Measurements from ENCODE around the gene GALR2. TPM values are rescaled to one million over a fixed set of nuclear protein-coding genes. Genes with fewer than 3 reads are reported as not detected.

GALR2 gene
- total and polyA plus RNA-seq, 4 donors: 0.20 to 0.44 (median 0.40) TPM; not detected in 1

DNA sequence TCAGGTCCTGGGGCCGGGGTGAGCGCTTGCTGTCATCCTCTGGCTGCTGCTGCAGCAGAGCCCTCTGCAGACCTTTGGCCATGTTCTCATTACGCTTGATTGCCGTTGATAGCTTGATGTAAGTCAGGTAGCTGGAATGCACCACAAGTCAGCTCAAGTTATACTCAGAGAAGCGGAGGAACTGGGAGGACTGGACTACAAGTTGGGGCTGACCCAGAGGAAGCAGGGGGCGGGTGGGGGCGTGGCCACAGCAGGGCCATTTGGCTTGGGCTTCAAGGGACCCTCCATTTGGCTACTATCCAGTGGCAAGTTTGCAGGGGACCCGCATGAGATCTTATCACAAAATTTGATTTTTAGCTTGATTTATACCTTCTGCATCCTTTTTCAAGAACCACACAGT, 28.5 kb upstream of the GALR2 start:
- Histone ChIP-seq H3K4me1 (ENCODE audit: control insufficient read depth in 5 of 5, insufficient read depth in 5 of 5, low read length in 5 of 5) (peaks cover 0 to 15% (median 0%) of the 10 kb centered on the region in 5 donors), H3K9ac (ENCODE audit: insufficient read depth in 1 of 2, low read length in 2 of 2) (no peak overlapping the region), H3K27ac (ENCODE audit: low read depth in 1 of 2, low read length in 1 of 2) (no peak overlapping the region), H3K27me3 (ENCODE audit: control insufficient read depth in 3 of 3, insufficient read depth in 3 of 3, low read length in 2 of 3) (no peaks in the 10 kb centered on the region), H3K36me3 (ENCODE audit: control insufficient read depth in 4 of 4, insufficient read depth in 4 of 4, low read length in 4 of 4) (peaks cover 33 to 73% (median 57%) of the 10 kb centered on the region in 4 donors), H3K4me3 (no peak overlapping the region), H3K9me3 (ENCODE audit: control insufficient read depth in 4 of 4, insufficient read depth in 3 of 4, low read length in 3 of 4) (no peaks in the 10 kb centered on the region)
- TF ChIP-seq, protein P1, sequence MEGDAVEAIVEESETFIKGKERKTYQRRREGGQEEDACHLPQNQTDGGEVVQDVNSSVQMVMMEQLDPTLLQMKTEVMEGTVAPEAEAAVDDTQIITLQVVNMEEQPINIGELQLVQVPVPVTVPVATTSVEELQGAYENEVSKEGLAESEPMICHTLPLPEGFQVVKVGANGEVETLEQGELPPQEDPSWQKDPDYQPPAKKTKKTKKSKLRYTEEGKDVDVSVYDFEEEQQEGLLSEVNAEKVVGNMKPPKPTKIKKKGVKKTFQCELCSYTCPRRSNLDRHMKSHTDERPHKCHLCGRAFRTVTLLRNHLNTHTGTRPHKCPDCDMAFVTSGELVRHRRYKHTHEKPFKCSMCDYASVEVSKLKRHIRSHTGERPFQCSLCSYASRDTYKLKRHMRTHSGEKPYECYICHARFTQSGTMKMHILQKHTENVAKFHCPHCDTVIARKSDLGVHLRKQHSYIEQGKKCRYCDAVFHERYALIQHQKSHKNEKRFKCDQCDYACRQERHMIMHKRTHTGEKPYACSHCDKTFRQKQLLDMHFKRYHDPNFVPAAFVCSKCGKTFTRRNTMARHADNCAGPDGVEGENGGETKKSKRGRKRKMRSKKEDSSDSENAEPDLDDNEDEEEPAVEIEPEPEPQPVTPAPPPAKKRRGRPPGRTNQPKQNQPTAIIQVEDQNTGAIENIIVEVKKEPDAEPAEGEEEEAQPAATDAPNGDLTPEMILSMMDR (IDR thresholded peaks at IDR 0.05; ENCODE audit: control extremely low read depth, extremely low read depth): no peak
- 90 to 92% methylated on average over 8 of the region's 8 CpGs for WGBS, 2 donors
- DNase-seq: no peak
- ATAC-seq (ENCODE audit: insufficient read depth, low FRiP score): no peak

DNA sequence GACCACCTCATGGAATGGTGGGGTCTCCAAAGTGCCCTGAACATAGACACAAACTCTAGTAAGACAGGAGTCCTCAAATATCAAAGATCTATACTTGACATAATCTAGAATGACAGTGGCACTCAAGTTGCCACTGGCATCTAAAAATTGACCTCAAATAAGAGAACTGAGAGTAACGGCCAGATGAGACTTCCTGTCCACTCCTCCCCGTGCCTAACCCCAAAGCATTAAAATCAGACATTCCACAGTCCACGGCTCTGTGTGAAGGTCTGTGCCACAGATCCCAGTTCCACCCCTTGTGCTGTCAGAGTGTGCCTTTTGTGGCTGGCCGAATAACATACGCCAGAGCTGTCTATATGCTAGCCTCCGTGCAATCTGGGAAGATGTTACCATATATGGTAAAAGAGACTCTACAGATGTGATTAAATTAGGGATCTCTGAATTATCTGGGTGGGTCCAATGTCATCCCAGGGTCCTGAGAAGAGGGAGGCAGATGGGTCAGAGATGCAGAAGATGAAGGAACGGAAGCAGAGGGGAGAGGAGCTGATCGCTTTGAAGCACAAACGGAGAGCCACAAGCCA, 26.5 kb upstream of the GALR2 start:
- H3K36me3 ChIP-seq (ENCODE audit: control insufficient read depth in 4 of 4, insufficient read depth in 4 of 4, low read length in 4 of 4): peaks cover 34 to 56% (median 48%) of the 10 kb centered on the region in 4 donors
- H3K27me3 ChIP-seq (ENCODE audit: control insufficient read depth in 3 of 3, insufficient read depth in 3 of 3, low read length in 2 of 3): no peaks in the 10 kb centered on the region
- peaks cover 0 to 19% (median 0%) of the 10 kb centered on the region in 5 donors for H3K4me1 ChIP-seq (ENCODE audit: control insufficient read depth in 5 of 5, insufficient read depth in 5 of 5, low read length in 5 of 5)
- 85 to 91% methylated on average over 9 of the region's 9 CpGs for WGBS, 2 donors
- ATAC-seq (ENCODE audit: insufficient read depth, low FRiP score) (no peak), DNase-seq (no peak)
- no peaks in the 10 kb centered on the region for H3K9me3 ChIP-seq (ENCODE audit: control insufficient read depth in 4 of 4, insufficient read depth in 3 of 4, low read length in 3 of 4)
- no peak overlapping the region for H3K4me3 ChIP-seq
- no peak overlapping the region for H3K27ac ChIP-seq (ENCODE audit: low read depth in 1 of 2, low read length in 1 of 2)
- TF ChIP-seq, protein P1 (IDR thresholded peaks at IDR 0.05; ENCODE audit: control extremely low read depth, extremely low read depth): no peak
- H3K9ac ChIP-seq (ENCODE audit: insufficient read depth in 1 of 2, low read length in 2 of 2): no peak overlapping the region

DNA sequence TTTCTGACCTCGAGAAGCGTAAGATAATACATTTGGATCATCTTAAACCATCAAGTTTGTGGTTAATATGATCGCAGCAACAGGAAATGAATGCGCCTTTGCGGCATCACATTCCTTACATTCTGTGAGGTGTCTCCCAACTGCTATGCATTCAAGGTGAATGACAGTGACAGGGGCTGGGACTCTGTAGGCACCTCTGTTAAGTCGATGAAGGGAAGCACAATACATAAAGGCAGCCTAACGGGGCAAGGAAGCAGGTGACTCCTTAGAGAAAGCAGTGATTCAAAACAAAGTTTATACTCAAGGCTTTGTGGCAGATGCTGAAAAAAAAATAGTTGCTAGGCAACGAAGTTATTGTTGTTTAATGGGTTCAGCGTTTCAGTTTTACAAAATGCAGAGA, 25.9 kb upstream of the GALR2 start:
- ATAC-seq (ENCODE audit: insufficient read depth, low FRiP score) (no peak), DNase-seq (no peak)
- Histone ChIP-seq H3K27ac (ENCODE audit: low read depth in 1 of 2, low read length in 1 of 2) (no peak overlapping the region), H3K27me3 (ENCODE audit: control insufficient read depth in 3 of 3, insufficient read depth in 3 of 3, low read length in 2 of 3) (no peaks in the 10 kb centered on the region), H3K4me1 (ENCODE audit: control insufficient read depth in 5 of 5, insufficient read depth in 5 of 5, low read length in 5 of 5) (peaks cover 0 to 19% (median 0%) of the 10 kb centered on the region in 5 donors), H3K36me3 (ENCODE audit: control insufficient read depth in 4 of 4, insufficient read depth in 4 of 4, low read length in 4 of 4) (peaks cover 35 to 50% (median 43%) of the 10 kb centered on the region in 4 donors), H3K9ac (ENCODE audit: insufficient read depth in 1 of 2, low read length in 2 of 2) (no peak overlapping the region), H3K9me3 (ENCODE audit: control insufficient read depth in 4 of 4, insufficient read depth in 3 of 4, low read length in 3 of 4) (no peaks in the 10 kb centered on the region), H3K4me3 (no peak overlapping the region)
- TF ChIP-seq, protein P1 (IDR thresholded peaks at IDR 0.05; ENCODE audit: control extremely low read depth, extremely low read depth): no peak
- 71 to 76% methylated on average over 9 of the region's 9 CpGs for WGBS, 2 donors

DNA sequence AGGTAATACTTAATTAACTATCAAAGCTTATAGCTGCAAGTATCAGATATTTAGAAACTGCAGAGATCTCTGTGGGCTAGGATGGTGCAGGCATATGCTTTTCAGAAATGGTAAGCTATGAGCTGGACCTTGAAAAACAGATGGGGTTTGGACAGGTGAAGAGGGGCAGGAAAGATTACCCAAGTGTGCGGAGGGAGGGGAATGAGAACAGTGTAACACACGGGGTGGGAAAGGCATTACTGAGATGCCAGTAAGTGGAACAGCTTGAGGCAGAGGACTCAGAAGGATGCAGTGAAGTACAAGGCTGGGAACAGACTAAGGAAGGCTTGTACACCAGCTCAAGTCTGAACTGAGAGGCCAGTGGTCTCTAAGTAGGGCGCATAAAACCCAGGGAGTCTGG, 25.3 kb upstream of the GALR2 start:
- TF ChIP-seq, protein P1 (IDR thresholded peaks at IDR 0.05; ENCODE audit: control extremely low read depth, extremely low read depth): no peak
- H3K36me3 ChIP-seq (ENCODE audit: control insufficient read depth in 4 of 4, insufficient read depth in 4 of 4, low read length in 4 of 4): peaks cover 37 to 45% (median 38%) of the 10 kb centered on the region in 4 donors
- H3K27ac ChIP-seq (ENCODE audit: low read depth in 1 of 2, low read length in 1 of 2): peak overlapping the region in 1 of 2 donors; percentile 73
- WGBS, 2 donors: 85 to 91% methylated on average over 3 of the region's 3 CpGs
- peaks cover 0 to 19% (median 0%) of the 10 kb centered on the region in 5 donors for H3K4me1 ChIP-seq (ENCODE audit: control insufficient read depth in 5 of 5, insufficient read depth in 5 of 5, low read length in 5 of 5)
- DNase-seq: no peak
- no peak overlapping the region for H3K4me3 ChIP-seq
- ATAC-seq (ENCODE audit: insufficient read depth, low FRiP score): no peak
- H3K27me3 ChIP-seq (ENCODE audit: control insufficient read depth in 3 of 3, insufficient read depth in 3 of 3, low read length in 2 of 3): no peaks in the 10 kb centered on the region
- H3K9me3 ChIP-seq (ENCODE audit: control insufficient read depth in 4 of 4, insufficient read depth in 3 of 4, low read length in 3 of 4): no peaks in the 10 kb centered on the region
- no peak overlapping the region for H3K9ac ChIP-seq (ENCODE audit: insufficient read depth in 1 of 2, low read length in 2 of 2)

Data from lung (tissue), 12 donors.